Endothelial cell of umbilical vein (primary cell): ENCODE measurements around the gene CD79B. TPM values are rescaled to one million over a fixed set of nuclear protein-coding genes. Genes with fewer than 3 reads are reported as not detected.
A peak's percentile ranks its signal among the peaks of the same experiment; 100 is the strongest.

Experiments
- BruUV-seq: library from RNA; stranded (reverse); fragments of 400-500 nt; replicated peaks from 2 replicates; lab custom pipeline; 2021; lab: Mats Ljungman, UMichigan
- CTCF ChIA-PET: fragments of 300-600, 350-600 bp; sonication (Branson Sonifier 250); formaldehyde crosslinking; loops from one replicate; lab custom pipeline; 2021; ENCODE audit warnings: antibody characterized with exemption, inconsistent platforms; lab: Charles Lee
- POLR2A ChIA-PET: fragments of 300-600, 350-600 bp; sonication (Branson Sonifier 250); formaldehyde crosslinking; loops from one replicate; lab custom pipeline; 2021; ENCODE audit warnings: antibody characterized with exemption, inconsistent platforms; lab: Charles Lee
- DNase-seq: peaks from one replicate; pipeline ENCODE4 v3.0.0-alpha.2; 2011; ENCODE audit warnings: low read depth, low spot score
- FAIRE-seq: peaks from 2 replicates; lab custom pipeline; 2011; peaks lifted over from hg19 to GRCh38; lab: Jason Lieb, UNC
- H2AFZ ChIP-seq: 2 replicates; pipeline ENCODE4 v1.6.0; 2012; ENCODE audit warnings: low read depth, low read length, control low read depth, inconsistent platforms
- H3K27ac ChIP-seq: 2 replicates; pipeline ENCODE4 v1.5.1; 2011; ENCODE audit warnings: low read depth, mild to moderate bottlenecking, control low read depth, low read length, moderate library complexity; ENCODE audit not compliant: insufficient read depth
- H3K27me3 ChIP-seq, 2 experiments: 2 replicates each; pipeline versions ENCODE4 v1.6.0 to v1.6.1; 2011; ENCODE audit warnings: low read length in 2 of 2, mixed read lengths in 1 of 2; ENCODE audit not compliant: control insufficient read depth in 2 of 2, insufficient read depth in 2 of 2
- H3K36me3 ChIP-seq, 2 experiments: 2 replicates in 1 of 2; 3 replicates in 1 of 2; pipeline ENCODE4 v1.5.1; 2011; ENCODE audit warnings: low read length in 2 of 2, mild to moderate bottlenecking in 1 of 2, moderate library complexity in 1 of 2; ENCODE audit not compliant: control insufficient read depth in 2 of 2, insufficient read depth in 2 of 2; ENCODE audit errors: extremely low read depth in 1 of 2
- H3K4me1 ChIP-seq: 3 replicates; pipeline ENCODE4 v1.5.1; 2011; ENCODE audit warnings: mild to moderate bottlenecking, low read length; ENCODE audit not compliant: control insufficient read depth, insufficient read depth; ENCODE audit errors: extremely low read depth
- H3K4me2 ChIP-seq: 2 replicates; pipeline ENCODE4 v1.6.1; 2011; ENCODE audit warnings: low read length, control low read depth, mixed read lengths; ENCODE audit not compliant: insufficient read depth
- H3K4me3 ChIP-seq, 3 experiments: fragments of 200-600 bp in 1 of 3; sonication (generic), shearing (Covaris generic) in 1 of 3; replicated peaks in 1 of 3; 2 replicates each; pipeline ENCODE4 v1.5.1; 2011 to 2016; ENCODE audit warnings: control low read depth in 3 of 3, low read length in 3 of 3, mild to moderate bottlenecking in 2 of 3, inconsistent platforms in 1 of 3, low read depth in 1 of 3, moderate library complexity in 1 of 3; ENCODE audit not compliant: insufficient read depth in 1 of 3
- H3K79me2 ChIP-seq: 2 replicates; pipeline ENCODE4 v1.6.0; 2012; ENCODE audit warnings: low read length, inconsistent platforms; ENCODE audit not compliant: control insufficient read depth, insufficient read depth
- H3K9ac ChIP-seq: replicated peaks from 2 replicates; pipeline ENCODE3; 2011; ENCODE audit warnings: low read length, control low read depth; ENCODE audit not compliant: insufficient read depth; ENCODE audit errors: extremely low read depth
- H3K9me1 ChIP-seq: replicated peaks from 3 replicates; pipeline ENCODE4 v1.6.0; 2011; ENCODE audit warnings: mild to moderate bottlenecking, low read length; ENCODE audit not compliant: control insufficient read depth, insufficient read depth; ENCODE audit errors: extremely low read depth
- H3K9me3 ChIP-seq: replicated peaks from 2 replicates; pipeline ENCODE4 v1.5.1; 2012; ENCODE audit warnings: low read length, inconsistent platforms; ENCODE audit not compliant: control insufficient read depth, insufficient read depth
- H4K20me1 ChIP-seq: replicated peaks from 2 replicates; pipeline ENCODE3; 2011; ENCODE audit warnings: mild to moderate bottlenecking, low read length; ENCODE audit not compliant: control insufficient read depth, insufficient read depth; ENCODE audit errors: extremely low read depth
- CTCF ChIP-seq, 2 donors: IDR thresholded peaks; 1 replicate in 1 of 2; 2 replicates in 1 of 2; pipeline ENCODE4 v1.5.1; 2011; ENCODE audit warnings: low read length in 2 of 2, mild to moderate bottlenecking in 2 of 2, moderate library complexity in 2 of 2, control low read depth in 1 of 2, inconsistent platforms in 1 of 2, low read depth in 1 of 2; ENCODE audit not compliant: insufficient read depth in 1 of 2; ENCODE audit errors: extremely low read depth in 1 of 2
- EZH2 ChIP-seq: IDR thresholded peaks from 2 replicates; pipeline ENCODE4 v1.6.1; 2012; ENCODE audit warnings: borderline replicate concordance, low read depth, mild to moderate bottlenecking, moderate library complexity, low read length, inconsistent platforms; ENCODE audit not compliant: severe bottlenecking
- FOS ChIP-seq: IDR thresholded peaks from 2 replicates; pipeline ENCODE4 v1.6.1; 2011; ENCODE audit warnings: mild to moderate bottlenecking, low read length, moderate library complexity, borderline replicate concordance; ENCODE audit not compliant: insufficient read depth
- GATA2 ChIP-seq: IDR thresholded peaks from 2 replicates; pipeline ENCODE4 v1.7.0; 2011; ENCODE audit warnings: low read depth, mild to moderate bottlenecking, moderate library complexity, mixed read lengths, low read length; ENCODE audit not compliant: insufficient read length, insufficient read depth
- JUN ChIP-seq: IDR thresholded peaks from 2 replicates; pipeline ENCODE4 v1.6.1; 2011; ENCODE audit warnings: borderline replicate concordance, low read depth; ENCODE audit not compliant: insufficient read length, insufficient read depth
- MAX ChIP-seq: IDR thresholded peaks from 2 replicates; pipeline ENCODE4 v1.6.1; 2011; ENCODE audit not compliant: insufficient read depth, insufficient read length
- MYC ChIP-seq: IDR thresholded peaks from one replicate; pipeline ENCODE4 v1.6.1; 2011; ENCODE audit warnings: mild to moderate bottlenecking, low read depth, low read length
- POLR2A ChIP-seq: IDR thresholded peaks from 2 replicates; pipeline ENCODE4 v1.6.1; 2012; ENCODE audit warnings: low read depth, mild to moderate bottlenecking, control low read depth, low read length
- POLR2AphosphoS5 ChIP-seq: IDR thresholded peaks from 2 replicates; pipeline ENCODE4 v1.6.1; 2012; ENCODE audit warnings: low read depth, mild to moderate bottlenecking, control low read depth, low read length, moderate library complexity; ENCODE audit not compliant: insufficient read depth
- dilution Hi-C: fragments of 300-500 bp; cut with MboI; formaldehyde crosslinking; loops from one replicate; pipeline ENCODE4 v1.15.0; 2019; ENCODE audit warnings: low sequenced_read_pairs; ENCODE audit not compliant: extremely low pct_ligation_motif_present
- intact Hi-C: fragments of 100-400 bp; cut with micrococcal nuclease; formaldehyde crosslinking; loops from one replicate; pipeline ENCODE4 v1.10.0; 2022
- polyA plus RNA-seq, 4 experiments: library from polyadenylated mRNA; depleted of rRNA in 3 of 4; stranded (reverse) in 3 of 4; unstranded in 1 of 4; fragments of >200 nt; gene quantifications; 2 replicates each; pipeline versions ENCODE4 v1.2.1 to v1.2.3, GENCODE V29; 2011 to 2012; ENCODE audit warnings: missing spikeins in 1 of 4
- total RNA-seq: library from RNA; stranded (reverse); gene quantifications from 2 replicates; pipeline ENCODE4 v1.2.3, GENCODE V29; 2021

CD79B gene
- total and polyA plus RNA-seq, 2 donors (not counting 3 experiments of a cell fraction or from before 2014, with no cell fraction given): 2.1 to 3.9 TPM

GRCh38 chr17:63943745-63944144 is 11.6 kb upstream of the CD79B start:
- TF ChIP-seq MAX (no peak), CTCF (IDR thresholded peaks at IDR 0.05; ENCODE audit: extremely low read depth in 1 of 2, insufficient read depth in 1 of 2, low read depth in 1 of 2, low read length in 2 of 2) (peak in 1 of 2 donors; percentile 4)
- no TSS peak for BruUV-seq
- H3K9me1 ChIP-seq: no peaks in the 10 kb centered on the region
- dilution Hi-C loops: no loop called here
- H3K27ac ChIP-seq: no peak overlapping the region
- FAIRE-seq: no peak
- H3K9me3 ChIP-seq: no peaks in the 10 kb centered on the region
- no peaks in the 10 kb centered on the region for H4K20me1 ChIP-seq
- ChIA-PET CTCF (no interaction called here), POLR2A (no interaction called here)
- no peaks in the 10 kb centered on the region for H3K27me3 ChIP-seq
- H2AFZ ChIP-seq: no peak overlapping the region
- H3K9ac ChIP-seq: no peak overlapping the region
- no peaks in the 10 kb centered on the region for H3K79me2 ChIP-seq
- no peaks in the 10 kb centered on the region for H3K36me3 ChIP-seq
- H3K4me3 ChIP-seq: no peak overlapping the region
- no peak for DNase-seq
- intact Hi-C loops: no loop called here
- no peak overlapping the region for H3K4me2 ChIP-seq
- no peaks in the 10 kb centered on the region for H3K4me1 ChIP-seq

GRCh38 chr17:63942309-63942985 is 10.3 kb upstream of the CD79B start:
- CTCF ChIA-PET: no interaction called here
- no peak for FAIRE-seq

More at GRCh38 chr17:63942309-63942985, 10.3 kb upstream of the CD79B start:
- TF ChIP-seq POLR2A (no peak), MYC (no peak), EZH2 (no peak), CTCF (IDR thresholded peaks at IDR 0.05; ENCODE audit: extremely low read depth in 1 of 2, insufficient read depth in 1 of 2, low read depth in 1 of 2, low read length in 2 of 2) (no peak), MAX (no peak), GATA2 (no peak), POLR2AphosphoS5 (no peak), FOS (no peak), JUN (no peak)
- no peaks in the 10 kb centered on the region for H3K36me3 ChIP-seq
- no peak overlapping the region for H3K4me2 ChIP-seq
- dilution Hi-C loops (no loop called here), intact Hi-C loops (no loop called here)
- no peaks in the 10 kb centered on the region for H3K9me1 ChIP-seq
- no peak overlapping the region for H3K9ac ChIP-seq
- H3K4me1 ChIP-seq: no peaks in the 10 kb centered on the region
- H3K9me3 ChIP-seq: no peaks in the 10 kb centered on the region
- POLR2A ChIA-PET: no interaction called here
- no TSS peak for BruUV-seq
- no peak overlapping the region for H3K4me3 ChIP-seq
- H3K79me2 ChIP-seq: no peaks in the 10 kb centered on the region
- H4K20me1 ChIP-seq: no peaks in the 10 kb centered on the region
- H3K27ac ChIP-seq: no peak overlapping the region
- no peak for DNase-seq
- no peaks in the 10 kb centered on the region for H3K27me3 ChIP-seq
- H2AFZ ChIP-seq: no peak overlapping the region
